Lower leg skin (tissue), 3 donors: ENCODE results near the gene KDM5C.

Source experiments
- CTCF ChIP-seq, 3 donors: fragments of 450-650 bp; IDR thresholded peaks; one replicate each; pipeline ENCODE4 v1.5.1; 2016; ENCODE audit warnings: antibody characterized with exemption in 3 of 3, mild to moderate bottlenecking in 3 of 3, moderate library complexity in 2 of 3
- POLR2A ChIP-seq, 2 donors: fragments of 450-650 bp; IDR thresholded peaks; one replicate each; pipeline ENCODE4 v1.6.1; 2016 to 2017; ENCODE audit warnings: antibody characterized with exemption in 2 of 2, mild to moderate bottlenecking in 1 of 2, moderate library complexity in 1 of 2

- TF ChIP-seq CTCF (IDR thresholded peaks at IDR 0.05) (no peak), POLR2A (IDR thresholded peaks at IDR 0.05) (no peak)
Observed at GRCh38 chrX:53250556-53250955, 25.5 kb upstream of the KDM5C start.
